ENCODE data around the gene UBR7.
"Not testable (repeated sequence)": the region's sequence is repeated elsewhere in the genome, so short reads cannot be mapped to it uniquely, and the experiment has no call there.

Gene UBR7

GRCh38 chr14:93231129-93231979 lies 24.3 kb downstream of the UBR7 start:
- Histone ChIP-seq H4K20me1 (ENCODE audit: insufficient read depth, low read length, poor library complexity, severe bottlenecking) (no peaks in the 10 kb centered on the region), H3K9me3 (ENCODE audit: insufficient read depth, low read depth, low read length) (no peaks in the 10 kb centered on the region), H3K9ac (ENCODE audit: low read depth, low read length, poor library complexity, severe bottlenecking) (no peak overlapping the region), H3K36me3 (ENCODE audit: insufficient read depth, low read length) (peaks cover 23% of the 10 kb centered on the region; the same call in 1 of the 2 replicates), H3F3A (ENCODE audit: low read depth) (no peaks in the 10 kb centered on the region), H3K4me3 (ENCODE audit: low read length, poor library complexity, severe bottlenecking) (no peak overlapping the region), H3K4me1 (ENCODE audit: insufficient read depth, low read length, poor library complexity, severe bottlenecking) (no peaks in the 10 kb centered on the region), H3K9me2 (replicated peaks; ENCODE audit: low read depth, low read length) (no peaks in the 10 kb centered on the region), H3K4me2 (ENCODE audit: low read depth, low read length, poor library complexity, severe bottlenecking) (no peak overlapping the region), H2AFZ (ENCODE audit: low read length) (no peak overlapping the region), H3K79me2 (ENCODE audit: insufficient read depth, low read length) (no peaks in the 10 kb centered on the region), H3K27me3 (ENCODE audit: insufficient read depth, low read length, poor library complexity, severe bottlenecking) (no peaks in the 10 kb centered on the region)
- TF ChIP-seq EZH2phosphoT487 (IDR thresholded peaks at IDR 0.05; ENCODE audit: borderline replicate concordance): no peak
- TF ChIP-seq CTCF (conservative IDR thresholded peaks at IDR 0.05; ENCODE audit: low read length): no peak

GRCh38 chr14:93232159-93232558 lies 25.1 kb downstream of the UBR7 start:
- Histone ChIP-seq H3K4me1 (ENCODE audit: insufficient read depth, low read length, poor library complexity, severe bottlenecking) (no peaks in the 10 kb centered on the region), H3K79me2 (ENCODE audit: insufficient read depth, low read length) (no peaks in the 10 kb centered on the region), H3K4me2 (ENCODE audit: low read depth, low read length, poor library complexity, severe bottlenecking) (no peak overlapping the region), H3K9ac (ENCODE audit: low read depth, low read length, poor library complexity, severe bottlenecking) (no peak overlapping the region), H3K9me2 (replicated peaks; ENCODE audit: low read depth, low read length) (no peaks in the 10 kb centered on the region), H2AFZ (ENCODE audit: low read length) (no peak overlapping the region), H3F3A (ENCODE audit: low read depth) (no peaks in the 10 kb centered on the region), H3K27me3 (ENCODE audit: insufficient read depth, low read length, poor library complexity, severe bottlenecking) (no peaks in the 10 kb centered on the region), H3K36me3 (ENCODE audit: insufficient read depth, low read length) (peaks cover 18% of the 10 kb centered on the region; the same call in 1 of the 2 replicates), H3K9me3 (ENCODE audit: insufficient read depth, low read depth, low read length) (no peaks in the 10 kb centered on the region), H4K20me1 (ENCODE audit: insufficient read depth, low read length, poor library complexity, severe bottlenecking) (no peaks in the 10 kb centered on the region), H3K4me3 (ENCODE audit: low read length, poor library complexity, severe bottlenecking) (no peak overlapping the region)
- TF ChIP-seq EZH2phosphoT487 (IDR thresholded peaks at IDR 0.05; ENCODE audit: borderline replicate concordance) (no peak), CTCF (conservative IDR thresholded peaks at IDR 0.05; ENCODE audit: low read length) (no peak)

GRCh38 chr14:93233078-93233477 lies 26.0 kb downstream of the UBR7 start:
- not testable (repeated sequence) for H3K4me1 ChIP-seq (ENCODE audit: insufficient read depth, low read length, poor library complexity, severe bottlenecking); H3K79me2 ChIP-seq (ENCODE audit: insufficient read depth, low read length); H2AFZ ChIP-seq (ENCODE audit: low read length); H4K20me1 ChIP-seq (ENCODE audit: insufficient read depth, low read length, poor library complexity, severe bottlenecking); H3K4me2 ChIP-seq (ENCODE audit: low read depth, low read length, poor library complexity, severe bottlenecking); H3K9me3 ChIP-seq (ENCODE audit: insufficient read depth, low read depth, low read length); H3K36me3 ChIP-seq (ENCODE audit: insufficient read depth, low read length); H3K9ac ChIP-seq (ENCODE audit: low read depth, low read length, poor library complexity, severe bottlenecking); H3K4me3 ChIP-seq (ENCODE audit: low read length, poor library complexity, severe bottlenecking); H3K9me2 ChIP-seq (replicated peaks; ENCODE audit: low read depth, low read length); H3F3A ChIP-seq (ENCODE audit: low read depth); H3K27me3 ChIP-seq (ENCODE audit: insufficient read depth, low read length, poor library complexity, severe bottlenecking)

- no peak overlapping the region for H3K4me3 ChIP-seq (ENCODE audit: low read length, poor library complexity, severe bottlenecking)
- no peak overlapping the region for H3K4me2 ChIP-seq (ENCODE audit: low read depth, low read length, poor library complexity, severe bottlenecking)
- H3K9ac ChIP-seq (ENCODE audit: low read depth, low read length, poor library complexity, severe bottlenecking): no peak overlapping the region
- no peaks in the 10 kb centered on the region for H4K20me1 ChIP-seq (ENCODE audit: insufficient read depth, low read length, poor library complexity, severe bottlenecking)
- no peaks in the 10 kb centered on the region for H3K9me3 ChIP-seq (ENCODE audit: insufficient read depth, low read depth, low read length)
- no peaks in the 10 kb centered on the region for H3K9me2 ChIP-seq (replicated peaks; ENCODE audit: low read depth, low read length)
- TF ChIP-seq EZH2phosphoT487 (IDR thresholded peaks at IDR 0.05; ENCODE audit: borderline replicate concordance) (no peak), CTCF (conservative IDR thresholded peaks at IDR 0.05; ENCODE audit: low read length) (no peak)
- no peaks in the 10 kb centered on the region for H3K27me3 ChIP-seq (ENCODE audit: insufficient read depth, low read length, poor library complexity, severe bottlenecking)
- H3F3A ChIP-seq (ENCODE audit: low read depth): no peaks in the 10 kb centered on the region
- no peaks in the 10 kb centered on the region for H3K4me1 ChIP-seq (ENCODE audit: insufficient read depth, low read length, poor library complexity, severe bottlenecking)
- no peaks in the 10 kb centered on the region for H3K79me2 ChIP-seq (ENCODE audit: insufficient read depth, low read length)
- no peak overlapping the region for H2AFZ ChIP-seq (ENCODE audit: low read length)
- peaks cover 2% of the 10 kb centered on the region; the same call in 1 of the 2 replicates for H3K36me3 ChIP-seq (ENCODE audit: insufficient read depth, low read length)
Observed at GRCh38 chr14:93234798-93235197, 27.7 kb downstream of the UBR7 start.
